ENCODE data around the gene GOPC. TPM values are rescaled to one million over a fixed set of nuclear protein-coding genes. Genes with fewer than 3 reads are reported as not detected.
"Not testable (repeated sequence)": the region's sequence is repeated elsewhere in the genome, so short reads cannot be mapped to it uniquely, and the experiment has no call there.

The GOPC gene
- total RNA-seq, 1 experiment from 2014 or later = 20.8 TPM

DNA sequence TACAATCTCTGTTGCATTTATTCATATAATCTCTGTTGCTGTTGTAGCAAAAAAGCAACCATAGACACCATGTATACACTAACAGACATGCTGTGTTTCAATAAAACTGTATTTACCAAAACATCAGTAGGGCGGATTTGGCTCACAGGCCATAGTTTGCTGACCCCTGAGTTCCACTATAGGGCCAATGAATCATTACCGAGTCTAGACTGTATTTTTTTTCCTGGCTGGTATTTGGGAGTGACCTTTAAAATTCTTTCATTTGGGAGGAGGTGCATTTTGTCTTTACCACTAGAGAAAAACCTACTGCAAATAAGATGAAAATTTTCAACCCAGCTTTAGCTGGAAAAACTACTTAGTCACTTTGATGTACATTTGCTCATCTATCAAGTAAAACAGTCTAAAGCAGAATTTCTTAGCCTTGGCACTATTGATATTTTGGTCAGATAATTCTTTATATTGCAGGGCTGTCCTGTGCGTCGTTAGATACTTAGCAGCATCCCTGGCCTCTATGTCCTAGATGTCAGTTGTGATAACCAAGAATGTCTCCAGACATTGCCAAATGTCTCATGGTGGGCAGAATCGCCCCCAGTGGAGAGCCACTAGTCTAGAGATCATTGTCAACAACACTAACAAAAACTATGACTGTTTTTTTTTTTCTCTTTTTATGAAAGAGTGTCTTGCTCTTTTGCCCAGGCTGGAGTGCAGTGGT lies 80.4 kb downstream of the GOPC start:
- no peak overlapping the region for H3K27ac ChIP-seq (ENCODE audit: low read depth, low read length, poor library complexity, severe bottlenecking)
- no peaks in the 10 kb centered on the region for H3K27me3 ChIP-seq (replicated peaks; ENCODE audit: insufficient read depth, low read depth, low read length, poor library complexity)
- no peaks in the 10 kb centered on the region for H3K9me3 ChIP-seq (ENCODE audit: low read depth, low read length, poor library complexity, severe bottlenecking)
- no peak for DNase-seq (ENCODE audit: low spot score)
- ChIA-PET POLR2A (ENCODE audit: low non-redundant PET) (no interaction called here), CTCF (no interaction called here)
- intact Hi-C loops (cut with micrococcal nuclease; ENCODE audit: unreplicated experiment) = no loop called here
- H3K36me3 ChIP-seq (ENCODE audit: insufficient read depth, low read length, poor library complexity, severe bottlenecking) = no peaks in the 10 kb centered on the region
- TF ChIP-seq EZH2 (IDR thresholded peaks at IDR 0.05; ENCODE audit: borderline replicate concordance, low read depth, low read length, poor library complexity, severe bottlenecking) = no peak
- TF ChIP-seq, protein P1, sequence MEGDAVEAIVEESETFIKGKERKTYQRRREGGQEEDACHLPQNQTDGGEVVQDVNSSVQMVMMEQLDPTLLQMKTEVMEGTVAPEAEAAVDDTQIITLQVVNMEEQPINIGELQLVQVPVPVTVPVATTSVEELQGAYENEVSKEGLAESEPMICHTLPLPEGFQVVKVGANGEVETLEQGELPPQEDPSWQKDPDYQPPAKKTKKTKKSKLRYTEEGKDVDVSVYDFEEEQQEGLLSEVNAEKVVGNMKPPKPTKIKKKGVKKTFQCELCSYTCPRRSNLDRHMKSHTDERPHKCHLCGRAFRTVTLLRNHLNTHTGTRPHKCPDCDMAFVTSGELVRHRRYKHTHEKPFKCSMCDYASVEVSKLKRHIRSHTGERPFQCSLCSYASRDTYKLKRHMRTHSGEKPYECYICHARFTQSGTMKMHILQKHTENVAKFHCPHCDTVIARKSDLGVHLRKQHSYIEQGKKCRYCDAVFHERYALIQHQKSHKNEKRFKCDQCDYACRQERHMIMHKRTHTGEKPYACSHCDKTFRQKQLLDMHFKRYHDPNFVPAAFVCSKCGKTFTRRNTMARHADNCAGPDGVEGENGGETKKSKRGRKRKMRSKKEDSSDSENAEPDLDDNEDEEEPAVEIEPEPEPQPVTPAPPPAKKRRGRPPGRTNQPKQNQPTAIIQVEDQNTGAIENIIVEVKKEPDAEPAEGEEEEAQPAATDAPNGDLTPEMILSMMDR (conservative IDR thresholded peaks at IDR 0.05; ENCODE audit: low read depth, low read length) = no peak
- BruUV-seq (replicated peaks) = no TSS peak
- H3K4me1 ChIP-seq (ENCODE audit: insufficient read depth, low read length, poor library complexity, severe bottlenecking) = no peaks in the 10 kb centered on the region
- no peak overlapping the region for H3K4me3 ChIP-seq (ENCODE audit: low read depth, low read length, poor library complexity, severe bottlenecking)

DNA sequence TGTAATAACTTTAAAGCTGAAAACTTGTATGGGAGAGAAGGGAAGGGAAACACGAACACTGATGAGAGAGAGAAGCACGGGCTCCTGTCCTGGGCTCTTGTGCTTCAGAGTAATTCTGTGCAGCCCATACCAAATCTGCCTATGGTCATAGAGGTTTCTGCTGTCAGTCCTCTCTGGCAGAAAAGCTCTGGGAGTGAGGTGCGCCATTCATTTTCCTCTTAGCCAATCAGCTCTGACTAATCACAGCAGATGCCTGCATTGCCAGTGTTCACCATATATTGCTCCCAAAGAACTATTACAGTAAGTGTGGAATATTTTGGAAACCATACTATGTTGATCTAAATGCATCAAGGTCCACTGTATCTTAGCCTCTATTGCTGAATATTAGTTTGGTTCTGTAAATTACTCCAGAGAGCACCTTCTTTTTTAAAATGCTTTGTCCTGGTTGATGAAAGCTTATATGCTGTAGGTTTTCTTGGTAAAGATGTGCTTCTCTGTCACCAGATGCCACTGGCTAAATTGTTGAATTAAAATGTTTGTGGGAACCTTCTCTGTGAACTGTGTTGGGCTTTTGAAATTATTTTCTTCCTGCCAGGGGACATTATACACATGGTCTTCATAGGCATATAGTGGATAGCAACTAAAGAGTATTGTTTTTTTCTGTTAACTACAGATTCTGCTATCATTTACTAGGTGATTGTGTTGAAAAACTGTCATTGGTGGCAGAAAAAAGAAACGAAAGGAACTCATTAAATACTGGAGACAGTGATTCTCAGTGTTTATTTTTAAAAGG lies 81.5 kb downstream of the GOPC start:
- TF ChIP-seq, protein P1 (conservative IDR thresholded peaks at IDR 0.05; ENCODE audit: low read depth, low read length) = no peak
- H3K9me3 ChIP-seq (ENCODE audit: low read depth, low read length, poor library complexity, severe bottlenecking) = no peaks in the 10 kb centered on the region
- H3K4me1 ChIP-seq (ENCODE audit: insufficient read depth, low read length, poor library complexity, severe bottlenecking) = no peaks in the 10 kb centered on the region
- intact Hi-C loops (cut with micrococcal nuclease; ENCODE audit: unreplicated experiment) = no loop called here
- no peak overlapping the region for H3K4me3 ChIP-seq (ENCODE audit: low read depth, low read length, poor library complexity, severe bottlenecking)
- H3K36me3 ChIP-seq (ENCODE audit: insufficient read depth, low read length, poor library complexity, severe bottlenecking) = no peaks in the 10 kb centered on the region
- ChIA-PET POLR2A (ENCODE audit: low non-redundant PET) (interaction anchor here (0.6 kb wide), 1 partner anchor 158 kb away, joined by 4 read pairs; no protein-coding TSS in a partner anchor), CTCF (no interaction called here)
- no TSS peak for BruUV-seq (replicated peaks)
- DNase-seq (ENCODE audit: low spot score) = no peak
- no peaks in the 10 kb centered on the region for H3K27me3 ChIP-seq (replicated peaks; ENCODE audit: insufficient read depth, low read depth, low read length, poor library complexity)
- no peak overlapping the region for H3K27ac ChIP-seq (ENCODE audit: low read depth, low read length, poor library complexity, severe bottlenecking)

DNA sequence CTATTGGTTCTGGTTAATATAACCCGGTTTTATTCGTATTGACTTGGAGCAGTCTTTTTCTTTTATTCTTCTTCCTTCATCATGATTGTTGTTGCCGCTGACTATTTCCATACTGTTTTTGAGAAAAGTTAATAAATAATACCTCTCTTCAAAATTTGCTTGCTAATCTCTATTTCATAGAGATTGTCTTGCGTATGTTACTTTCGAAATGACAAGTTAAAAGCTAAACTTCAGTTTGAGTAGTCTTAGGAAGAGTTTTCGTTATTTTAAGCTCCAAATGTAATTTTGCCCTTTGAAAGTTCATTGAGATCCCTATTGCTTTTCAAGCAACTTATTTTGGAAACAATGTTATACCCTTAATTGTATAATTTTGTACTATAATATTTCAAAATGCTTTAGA lies 83.4 kb downstream of the GOPC start:
- ChIA-PET POLR2A (ENCODE audit: low non-redundant PET) (no interaction called here), CTCF (no interaction called here)
- Histone ChIP-seq H3K36me3 (ENCODE audit: insufficient read depth, low read length, poor library complexity, severe bottlenecking) (no peaks in the 10 kb centered on the region), H3K9me3 (ENCODE audit: low read depth, low read length, poor library complexity, severe bottlenecking) (no peaks in the 10 kb centered on the region), H3K4me3 (ENCODE audit: low read depth, low read length, poor library complexity, severe bottlenecking) (no peak overlapping the region), H3K27ac (ENCODE audit: low read depth, low read length, poor library complexity, severe bottlenecking) (no peak overlapping the region), H3K27me3 (replicated peaks; ENCODE audit: insufficient read depth, low read depth, low read length, poor library complexity) (no peaks in the 10 kb centered on the region), H3K4me1 (ENCODE audit: insufficient read depth, low read length, poor library complexity, severe bottlenecking) (no peaks in the 10 kb centered on the region)
- intact Hi-C loops (cut with micrococcal nuclease; ENCODE audit: unreplicated experiment) = no loop called here
- no TSS peak for BruUV-seq (replicated peaks)
- DNase-seq (ENCODE audit: low spot score) = no peak
- no peak for TF ChIP-seq EZH2 (IDR thresholded peaks at IDR 0.05; ENCODE audit: borderline replicate concordance, low read depth, low read length, poor library complexity, severe bottlenecking)
- TF ChIP-seq, protein P1 (conservative IDR thresholded peaks at IDR 0.05; ENCODE audit: low read depth, low read length) = no peak

DNA sequence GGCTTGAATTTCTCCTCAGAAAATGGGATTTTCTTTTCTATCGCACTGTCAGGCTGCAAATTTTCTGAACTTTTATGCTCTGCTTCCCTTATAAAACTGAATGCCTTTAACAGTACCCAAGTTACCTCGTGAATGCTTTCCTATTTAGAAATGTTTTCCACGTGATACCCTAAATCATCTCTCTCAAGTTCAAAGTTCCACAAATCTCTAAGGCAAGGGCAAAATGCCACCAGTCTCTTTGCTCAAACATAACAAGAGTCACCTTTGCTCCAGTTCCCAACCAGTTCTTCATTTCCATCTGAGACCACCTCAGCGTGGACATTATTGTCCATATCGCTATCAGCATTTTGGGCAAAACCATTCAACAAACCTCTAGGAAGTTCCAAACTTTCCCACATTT lies 84.3 kb downstream of the GOPC start:
- CTCF ChIA-PET; H3K27ac ChIP-seq (ENCODE audit: low read depth, low read length, poor library complexity, severe bottlenecking): not testable (repeated sequence)

More for the DNA sequence above, 84.3 kb downstream of the GOPC start:
- H3K36me3 ChIP-seq (ENCODE audit: insufficient read depth, low read length, poor library complexity, severe bottlenecking); H3K4me3 ChIP-seq (ENCODE audit: low read depth, low read length, poor library complexity, severe bottlenecking); BruUV-seq (replicated peaks); H3K4me1 ChIP-seq (ENCODE audit: insufficient read depth, low read length, poor library complexity, severe bottlenecking); POLR2A ChIA-PET (ENCODE audit: low non-redundant PET); DNase-seq (ENCODE audit: low spot score); H3K9me3 ChIP-seq (ENCODE audit: low read depth, low read length, poor library complexity, severe bottlenecking); H3K27me3 ChIP-seq (replicated peaks; ENCODE audit: insufficient read depth, low read depth, low read length, poor library complexity); intact Hi-C loops (cut with micrococcal nuclease; ENCODE audit: unreplicated experiment): not testable (repeated sequence)

All from A673 (cell line).